NCI-H345 treated with DMSO at 0.1 percent for 48 hours (cell line): ENCODE results near the gene DNAI4.
A peak's percentile ranks its signal among the peaks of the same experiment; 100 is the strongest.
"Not testable (repeated sequence)": the region's sequence is repeated elsewhere in the genome, so short reads cannot be mapped to it uniquely, and the experiment has no call there.

ENCODE experiments used
- DNase-seq: peaks from one replicate; lab custom pipeline; 2025; ENCODE audit not compliant: unreplicated experiment; lab: John Stamatoyannopoulos, UW

DNAI4 gene

GRCh38 chr1:66848193-66848592 is 76.5 kb downstream of the DNAI4 start:
- DNase-seq: no peak

GRCh38 chr1:66840929-66841328 is 83.7 kb downstream of the DNAI4 start:
- DNase-seq: no peak

- no peak for DNase-seq
These were observed 89.7 kb downstream of the DNAI4 start for GRCh38 chr1:66834926-66835325.

- DNase-seq: no peak
These were observed 91.5 kb downstream of the DNAI4 start for GRCh38 chr1:66833112-66833511.

GRCh38 chr1:66831529-66832239 is 93.0 kb downstream of the DNAI4 start:
- DNase-seq: no peak

- DNase-seq: no peak
These were observed 99.9 kb downstream of the DNAI4 start for GRCh38 chr1:66824771-66825170.

- no peak for DNase-seq
These were observed 114.8 kb downstream of the DNAI4 start for GRCh38 chr1:66809736-66810326.

GRCh38 chr1:66809245-66809644 is 115.4 kb downstream of the DNAI4 start:
- no peak for DNase-seq

GRCh38 chr1:66795839-66796238 is 128.8 kb downstream of the DNAI4 start:
- DNase-seq: not testable (repeated sequence)

GRCh38 chr1:66791621-66792610 is 132.7 kb downstream of the DNAI4 start:
- DNase-seq: no peak

GRCh38 chr1:66788231-66788939 is 136.3 kb downstream of the DNAI4 start:
- no peak for DNase-seq

GRCh38 chr1:66787641-66788040 is 137.0 kb downstream of the DNAI4 start:
- DNase-seq: no peak

GRCh38 chr1:66785800-66786199 is 138.9 kb downstream of the DNAI4 start:
- not testable (repeated sequence) for DNase-seq

- no peak for DNase-seq
These were observed 145.1 kb downstream of the DNAI4 start for GRCh38 chr1:66779475-66780078.

GRCh38 chr1:66778969-66779368 is 145.7 kb downstream of the DNAI4 start:
- no peak for DNase-seq

- peak; percentile 20 for DNase-seq
These were observed 146.4 kb downstream of the DNAI4 start for GRCh38 chr1:66778266-66778665.

- no peak for DNase-seq
These were observed 146.8 kb downstream of the DNAI4 start for GRCh38 chr1:66777831-66778230.

GRCh38 chr1:66775646-66776045 is 149.0 kb downstream of the DNAI4 start:
- DNase-seq: no peak

- no peak for DNase-seq
These were observed 150.2 kb downstream of the DNAI4 start for GRCh38 chr1:66774438-66774837.

- no peak for DNase-seq
These were observed 151.4 kb downstream of the DNAI4 start for GRCh38 chr1:66773227-66773626.

GRCh38 chr1:66770694-66771093 is 154.0 kb downstream of the DNAI4 start:
- DNase-seq: no peak
